GM23248 (cell line): Measurements from ENCODE around the gene PLEKHG4B.

ENCODE experiments used
- EZH2 ChIP-seq: fragments of 200-600 bp; sonication (generic); IDR thresholded peaks from 2 replicates; pipeline ENCODE4 v1.6.1; 2018; ENCODE audit warnings: antibody characterized with exemption, mild to moderate bottlenecking; ENCODE audit not compliant: insufficient read depth, poor library complexity, severe bottlenecking
- EZH2phosphoT487 ChIP-seq: fragments of 200-600 bp; sonication (generic); IDR thresholded peaks from 2 replicates; pipeline ENCODE4 v1.6.1; 2018; ENCODE audit warnings: antibody characterized with exemption, moderate library complexity, mild to moderate bottlenecking, low read depth; ENCODE audit not compliant: insufficient read depth

- TF ChIP-seq EZH2phosphoT487 (no peak), EZH2 (no peak)
These were observed 67.0 kb downstream of the PLEKHG4B start for GRCh38 chr5:158807-159447.
